Stimulated activated CD4-positive, alpha-beta T cell treated with anti-CD3 and anti-CD28 coated beads, Interleukin-4, amount 100 ng/mL, for 48 hours (primary cell): ENCODE results near the gene METRN.

ENCODE experiments used
- DNase-seq, 2 donors: peaks; one replicate each; pipeline ENCODE4 v3.0.0-alpha.2; 2020; ENCODE audit warnings: low read depth in 2 of 2

The METRN gene

GRCh38 chr16:714558-715476 lies at the start of gene METRN:
METRN (plus strand) TSS chr16:715118; CDS start chr16:715290, 172 bp downstream.
- DNase-seq: peak; percentile 91 to 92

GRCh38 chr16:666572-666971 lies 48.3 kb upstream of the METRN start:
- DNase-seq: no peak

- no peak for DNase-seq
Measured at GRCh38 chr16:667113-667779, 47.7 kb upstream of the METRN start.

GRCh38 chr16:667780-668518 lies 47.0 kb upstream of the METRN start, which contains the start of gene RHOT2:
RHOT2 (plus strand) TSS chr16:668132; CDS start chr16:668200, 68 bp downstream.
- DNase-seq: peak; percentile 90 to 95

GRCh38 chr16:668519-669171 lies 46.3 kb upstream of the METRN start:
- DNase-seq: no peak

GRCh38 chr16:669666-670065 lies 45.3 kb upstream of the METRN start:
- no peak for DNase-seq

- DNase-seq: no peak
Measured at GRCh38 chr16:670485-671352, 44.2 kb upstream of the METRN start.

- no peak for DNase-seq
Measured at GRCh38 chr16:671353-672131, 43.4 kb upstream of the METRN start.

- no peak for DNase-seq
Measured at GRCh38 chr16:672371-672770, 42.5 kb upstream of the METRN start.

GRCh38 chr16:672851-673250 lies 42.1 kb upstream of the METRN start:
- DNase-seq: no peak

GRCh38 chr16:673399-673991 lies 41.4 kb upstream of the METRN start:
- no peak for DNase-seq

GRCh38 chr16:674214-674881 lies 40.6 kb upstream of the METRN start:
- no peak for DNase-seq

GRCh38 chr16:674968-675883 lies 39.7 kb upstream of the METRN start, which contains the start of gene RHBDL1:
RHBDL1 (plus strand) TSS chr16:675671; CDS start chr16:675791, 120 bp downstream.
- DNase-seq: no peak

- DNase-seq: no peak
Measured at GRCh38 chr16:675884-676564, 38.9 kb upstream of the METRN start.

GRCh38 chr16:676565-676902 lies 38.4 kb upstream of the METRN start:
- DNase-seq: no peak

GRCh38 chr16:676913-677312 lies 38.0 kb upstream of the METRN start:
- no peak for DNase-seq
